Progenitor cell of endocrine pancreas (in vitro differentiated cells): ENCODE data around the gene OR7A17. TPM values are rescaled to one million over a fixed set of nuclear protein-coding genes. Genes with fewer than 3 reads are reported as not detected.

Experiments
- DNase-seq: peaks from one replicate; pipeline ENCODE4 v3.0.0; 2021; ENCODE audit warnings: low spot score; ENCODE audit not compliant: unreplicated experiment
- H3K27ac Mint-ChIP-seq: 2 replicates; pipeline ENCODE4 v1.8.0; 2021; ENCODE audit warnings: mild to moderate bottlenecking, moderate library complexity, mixed read lengths
- H3K27me3 Mint-ChIP-seq: 2 replicates; pipeline ENCODE4 v1.8.0; 2021; ENCODE audit warnings: mixed read lengths
- H3K36me3 Mint-ChIP-seq: 2 replicates; pipeline ENCODE4 v1.8.0; 2022; ENCODE audit warnings: mixed read lengths; ENCODE audit not compliant: insufficient read depth
- H3K4me1 Mint-ChIP-seq: 2 replicates; pipeline ENCODE4 v1.8.0; 2021; ENCODE audit warnings: low read depth, mixed read lengths
- H3K4me3 Mint-ChIP-seq: 2 replicates; pipeline ENCODE4 v1.8.0; 2021; ENCODE audit warnings: low read depth, mild to moderate bottlenecking, moderate library complexity, mixed read lengths
- H3K9me3 Mint-ChIP-seq: 2 replicates; pipeline ENCODE4 v1.8.0; 2021; ENCODE audit warnings: low read depth, mixed read lengths
- CTCF ChIP-seq: fragments of 200-600 bp; sonication (generic); IDR thresholded peaks from one replicate; pipeline ENCODE4 v1.5.0; 2021; ENCODE audit warnings: antibody characterized with exemption, mild to moderate bottlenecking; ENCODE audit not compliant: unreplicated experiment
- long read RNA-seq: library from polyadenylated mRNA; unstranded; transcript quantifications from one replicate; pipeline ENCODE4 v2.0.0, GENCODE V29; 2020
- total RNA-seq: library from RNA; stranded (reverse); gene quantifications from 2 replicates; pipeline ENCODE4 v1.2.1, GENCODE V29; 2021

The OR7A17 gene
- total RNA-seq = not detected in 2 replicates
- long read RNA-seq = 0 reads

DNA sequence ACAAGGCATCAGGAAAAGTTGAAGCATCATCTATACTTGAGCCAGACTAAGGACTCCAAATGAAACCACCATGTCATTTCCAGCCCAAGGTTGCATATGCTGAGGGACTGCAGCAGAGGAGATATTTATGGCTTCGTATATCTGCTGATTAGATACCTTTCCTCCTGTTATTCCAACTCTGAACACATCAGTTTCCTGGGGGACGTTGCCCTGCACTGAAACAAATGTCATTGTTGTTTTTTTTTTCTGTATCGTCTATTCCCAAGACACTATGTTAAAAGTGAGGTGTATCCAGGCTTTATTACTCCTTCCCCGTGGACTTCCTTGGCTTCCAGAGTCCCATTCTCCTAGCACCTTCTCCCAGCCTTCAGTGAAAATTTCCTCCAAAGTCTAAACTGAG, at the start of gene OR7A17:
Gene OR7A17 (minus strand): TSS at position 101 of the 400 bp plus-strand sequence. CDS start 4,777 bp downstream, outside the sequence.
- no peak for DNase-seq
- no peak for TF ChIP-seq CTCF
- H3K4me3 Mint-ChIP-seq = no peak within 1 kb of the TSS
- peaks cover 51% of the 10 kb centered on the region for H3K9me3 Mint-ChIP-seq
- H3K27ac Mint-ChIP-seq = no peak within 1 kb of the TSS
- H3K27me3 Mint-ChIP-seq = no peaks in the 10 kb centered on the region
- peaks cover 2% of the 10 kb centered on the region for H3K36me3 Mint-ChIP-seq
- no peaks in the 10 kb centered on the region for H3K4me1 Mint-ChIP-seq

DNA sequence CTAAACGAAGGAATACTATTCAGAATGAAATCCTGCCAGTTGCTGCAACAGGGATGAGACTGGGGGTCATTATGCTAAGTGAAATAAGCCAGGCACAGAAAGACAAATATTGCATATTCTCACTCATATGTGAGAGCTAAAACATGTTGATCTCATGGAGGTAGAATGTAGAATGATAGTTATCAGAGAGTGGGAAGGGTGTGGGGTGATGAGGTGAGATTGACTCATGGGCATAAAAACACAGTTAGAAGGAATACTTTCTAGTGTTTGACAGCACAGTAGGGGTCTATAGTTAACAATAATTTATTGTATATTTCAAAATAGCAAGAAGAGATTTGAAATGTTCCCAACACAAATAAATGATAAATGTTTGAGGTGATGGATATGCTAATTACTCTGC, 47.6 kb upstream of the OR7A17 start:
- Mint-ChIP-seq H3K4me3 (no peak overlapping the region), H3K36me3 (peaks cover under 1% of the 10 kb centered on the region), H3K4me1 (no peaks in the 10 kb centered on the region), H3K9me3 (peaks cover 41% of the 10 kb centered on the region), H3K27me3 (no peaks in the 10 kb centered on the region), H3K27ac (no peak overlapping the region)
- TF ChIP-seq CTCF = no peak
- DNase-seq = no peak

GRCh38 chr19:14916848-14917247, 30.9 kb upstream of the OR7A17 start:
- Mint-ChIP-seq H3K4me3 (no peak overlapping the region), H3K4me1 (no peaks in the 10 kb centered on the region), H3K27me3 (no peaks in the 10 kb centered on the region), H3K36me3 (no peaks in the 10 kb centered on the region), H3K27ac (no peak overlapping the region), H3K9me3 (peaks cover 68% of the 10 kb centered on the region)
- no peak for DNase-seq
- no peak for TF ChIP-seq CTCF

- no peaks in the 10 kb centered on the region for H3K36me3 Mint-ChIP-seq
- H3K9me3 Mint-ChIP-seq = peaks cover 62% of the 10 kb centered on the region
- H3K4me1 Mint-ChIP-seq = no peaks in the 10 kb centered on the region
- no peak overlapping the region for H3K4me3 Mint-ChIP-seq
- H3K27me3 Mint-ChIP-seq = no peaks in the 10 kb centered on the region
- H3K27ac Mint-ChIP-seq = no peak overlapping the region
- no peak for TF ChIP-seq CTCF
- no peak for DNase-seq
Observed at GRCh38 chr19:14915116-14915515, 29.2 kb upstream of the OR7A17 start.

DNA sequence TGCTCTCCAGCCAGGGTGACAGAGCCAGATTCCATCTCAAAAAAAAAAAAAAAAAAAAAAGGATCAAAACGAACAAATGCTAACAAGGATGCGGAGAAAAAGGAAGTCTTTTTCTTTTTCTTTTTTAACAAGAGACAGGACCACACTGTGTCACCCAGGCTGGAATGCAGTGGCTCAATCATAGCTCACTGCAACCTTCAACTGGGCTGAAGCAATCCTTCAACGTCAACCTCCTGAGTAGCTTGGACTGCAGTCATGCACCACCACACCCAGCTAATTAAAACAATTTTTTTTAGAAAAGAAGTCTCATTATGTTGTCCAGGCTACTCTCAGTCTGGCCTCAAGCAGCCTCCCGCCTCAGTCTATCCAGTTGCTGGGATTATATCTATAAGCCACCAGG, 20.8 kb upstream of the OR7A17 start:
- no peak for DNase-seq
- Mint-ChIP-seq H3K36me3 (peaks cover 1% of the 10 kb centered on the region), H3K9me3 (peaks cover 45% of the 10 kb centered on the region), H3K4me3 (no peak overlapping the region), H3K27me3 (no peaks in the 10 kb centered on the region), H3K27ac (no peak overlapping the region), H3K4me1 (no peaks in the 10 kb centered on the region)
- TF ChIP-seq CTCF = no peak
